ENCODE measurements around the gene GALNT12. TPM values are rescaled to one million over a fixed set of nuclear protein-coding genes. Genes with fewer than 3 reads are reported as not detected.
A peak's percentile ranks its signal among the peaks of the same experiment; 100 is the strongest.

GALNT12 gene
- total and polyA plus RNA-seq, 2 donors = 12.6 to 13.0 TPM

DNA sequence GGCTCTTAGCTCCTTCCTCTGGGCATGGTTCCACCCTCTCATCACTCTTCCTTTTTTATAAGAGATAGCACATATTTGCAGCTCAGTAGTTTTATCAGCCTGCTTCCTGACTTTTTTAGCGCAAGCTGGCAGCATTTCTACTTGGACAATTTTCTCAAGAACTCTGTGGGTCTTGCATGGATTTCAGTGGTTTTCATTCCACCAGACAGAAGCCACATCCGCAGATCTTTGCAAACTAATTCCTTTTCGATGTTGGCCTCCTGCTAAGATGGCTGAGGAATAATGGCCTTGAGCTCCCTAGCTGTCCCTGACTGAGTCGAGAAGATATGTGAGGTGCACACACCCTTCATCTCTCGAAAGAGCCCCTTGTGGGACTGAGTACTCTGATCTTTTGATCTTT lies 49.5 kb downstream of the GALNT12 start:
- Histone ChIP-seq H3K4me3 (ENCODE audit: low read depth, low read length) (no peak overlapping the region), H3K27ac (ENCODE audit: low read depth) (no peak overlapping the region), H3K36me3 (ENCODE audit: insufficient read depth) (no peaks in the 10 kb centered on the region), H3K4me1 (ENCODE audit: insufficient read depth) (no peaks in the 10 kb centered on the region)
- 75% methylated on average over 5 of the region's 5 CpGs for WGBS
- no peak for DNase-seq (ENCODE audit: extremely low spot score)

- no peaks in the 10 kb centered on the region for H3K36me3 ChIP-seq (ENCODE audit: insufficient read depth)
- H3K27ac ChIP-seq (ENCODE audit: low read depth) = no peak overlapping the region
- H3K4me3 ChIP-seq (ENCODE audit: low read depth, low read length) = no peak overlapping the region
- no peaks in the 10 kb centered on the region for H3K4me1 ChIP-seq (ENCODE audit: insufficient read depth)
- 87% methylated on average over 5 of the region's 5 CpGs for WGBS
- DNase-seq (ENCODE audit: extremely low spot score) = no peak
Observed at GRCh38 chr9:98859941-98860340, 52.5 kb downstream of the GALNT12 start.

DNA sequence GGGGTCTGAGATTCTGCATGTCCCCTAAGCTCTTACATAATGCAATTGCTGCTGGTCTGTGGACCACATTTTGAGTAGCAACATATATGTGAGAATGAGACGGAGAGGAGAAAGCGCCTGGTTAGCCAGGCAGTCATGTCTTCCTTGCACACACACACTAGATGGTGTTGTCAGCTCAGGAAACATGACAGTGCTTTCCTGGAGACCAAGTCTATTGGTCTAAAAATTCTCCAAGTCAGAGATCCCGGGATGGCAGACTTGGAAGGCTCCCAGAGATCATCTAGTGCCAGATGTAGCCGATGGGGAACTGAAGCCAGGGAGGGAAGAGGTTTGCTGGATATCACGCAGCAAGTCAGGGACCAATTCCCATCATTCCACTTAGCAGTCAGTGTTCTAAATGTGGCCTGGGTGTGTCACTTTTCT lies 53.4 kb downstream of the GALNT12 start:
- WGBS = 15% methylated on average over 5 of the region's 5 CpGs
- DNase-seq (ENCODE audit: extremely low spot score) = peak; percentile 33
- H3K27ac ChIP-seq (ENCODE audit: low read depth) = no peak overlapping the region
- no peaks in the 10 kb centered on the region for H3K36me3 ChIP-seq (ENCODE audit: insufficient read depth)
- no peaks in the 10 kb centered on the region for H3K4me1 ChIP-seq (ENCODE audit: insufficient read depth)
- no peak overlapping the region for H3K4me3 ChIP-seq (ENCODE audit: low read depth, low read length)

DNA sequence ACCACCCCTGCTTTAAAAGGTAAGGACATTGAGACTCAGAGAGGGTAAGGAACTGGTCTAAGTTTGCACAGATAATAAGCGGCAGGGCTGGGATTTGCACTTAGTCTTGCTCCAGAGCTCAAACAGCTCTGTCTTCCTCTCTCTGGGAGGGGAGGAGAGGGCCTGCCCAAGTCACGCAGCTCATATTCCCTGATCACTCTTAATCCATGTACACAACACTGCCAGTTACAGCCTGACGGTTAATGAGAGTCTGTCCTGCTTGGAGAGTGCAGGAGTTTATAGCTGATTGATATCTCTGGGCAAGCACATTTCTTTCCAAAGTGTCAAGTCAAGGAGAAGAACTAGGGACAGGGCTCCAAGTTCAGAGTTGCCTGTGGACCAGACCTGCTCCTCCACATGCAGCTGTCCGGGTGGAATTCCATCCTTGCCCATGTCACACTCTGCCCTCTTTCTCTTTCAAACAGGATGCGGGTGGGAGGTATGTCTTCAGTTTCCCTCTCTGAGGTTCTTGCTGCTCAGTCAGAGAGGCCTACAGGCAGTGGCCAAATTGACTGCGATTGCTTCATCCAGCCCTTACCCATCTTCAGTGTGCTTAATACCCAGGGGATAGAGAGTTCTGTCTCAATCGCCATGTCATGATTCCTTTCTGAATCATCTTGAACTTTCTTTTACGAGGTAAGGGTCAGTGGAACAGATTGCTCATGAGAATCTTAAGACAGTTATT lies 54.5 kb downstream of the GALNT12 start:
- Histone ChIP-seq H3K4me3 (ENCODE audit: low read depth, low read length) (no peak overlapping the region), H3K36me3 (ENCODE audit: insufficient read depth) (no peaks in the 10 kb centered on the region), H3K27ac (ENCODE audit: low read depth) (peak overlapping the region; percentile 51), H3K4me1 (ENCODE audit: insufficient read depth) (no peaks in the 10 kb centered on the region)
- no peak for DNase-seq (ENCODE audit: extremely low spot score)
- WGBS = 48% methylated on average over 8 of the region's 8 CpGs

DNA sequence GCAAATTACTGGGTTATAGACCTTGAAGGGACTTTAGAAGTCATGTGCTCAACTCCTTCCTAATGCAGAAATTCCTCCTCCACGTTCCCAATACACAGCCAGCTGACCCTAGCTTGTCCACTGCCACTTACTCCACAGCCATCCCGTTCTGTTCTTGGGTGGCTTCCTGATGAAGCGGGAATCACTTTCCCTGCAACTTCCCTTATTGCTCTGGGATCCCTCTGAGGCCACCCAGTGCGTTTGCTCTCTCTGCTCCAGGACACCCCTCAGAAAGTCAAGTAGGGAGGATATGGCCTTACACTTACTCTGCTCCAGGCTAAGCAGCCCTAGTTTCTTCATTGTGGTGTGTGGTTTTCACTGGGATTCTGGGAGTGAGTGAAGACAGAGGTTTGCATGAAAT lies 55.5 kb downstream of the GALNT12 start:
- no peaks in the 10 kb centered on the region for H3K4me1 ChIP-seq (ENCODE audit: insufficient read depth)

GRCh38 chr9:98864281-98865174 lies 57.1 kb downstream of the GALNT12 start:
- WGBS = 81% methylated on average over 7 of the region's 7 CpGs
- Histone ChIP-seq H3K4me1 (ENCODE audit: insufficient read depth) (no peaks in the 10 kb centered on the region), H3K27ac (ENCODE audit: low read depth) (no peak overlapping the region), H3K4me3 (ENCODE audit: low read depth, low read length) (no peak overlapping the region), H3K36me3 (ENCODE audit: insufficient read depth) (no peaks in the 10 kb centered on the region)
- DNase-seq (ENCODE audit: extremely low spot score) = no peak

More for the DNA sequence above, 55.5 kb downstream of the GALNT12 start:
- Histone ChIP-seq H3K36me3 (ENCODE audit: insufficient read depth) (no peaks in the 10 kb centered on the region), H3K4me3 (ENCODE audit: low read depth, low read length) (no peak overlapping the region), H3K27ac (ENCODE audit: low read depth) (no peak overlapping the region)
- no peak for DNase-seq (ENCODE audit: extremely low spot score)
- 64% methylated on average over 4 of the region's 4 CpGs for WGBS

GRCh38 chr9:98865284-98865875 lies 57.9 kb downstream of the GALNT12 start:
- no peak overlapping the region for H3K4me3 ChIP-seq (ENCODE audit: low read depth, low read length)
- no peaks in the 10 kb centered on the region for H3K36me3 ChIP-seq (ENCODE audit: insufficient read depth)
- no peak overlapping the region for H3K27ac ChIP-seq (ENCODE audit: low read depth)
- DNase-seq (ENCODE audit: extremely low spot score) = no peak
- WGBS = 88% methylated on average over 5 of the region's 5 CpGs
- H3K4me1 ChIP-seq (ENCODE audit: insufficient read depth) = no peaks in the 10 kb centered on the region

- Histone ChIP-seq H3K36me3 (ENCODE audit: insufficient read depth) (no peaks in the 10 kb centered on the region), H3K4me1 (ENCODE audit: insufficient read depth) (no peaks in the 10 kb centered on the region), H3K27ac (ENCODE audit: low read depth) (peak overlapping the region; percentile 33), H3K4me3 (ENCODE audit: low read depth, low read length) (no peak overlapping the region)
- 52% methylated on average over 6 of the region's 6 CpGs for WGBS
- no peak for DNase-seq (ENCODE audit: extremely low spot score)
Observed at GRCh38 chr9:98866435-98867102, 59.1 kb downstream of the GALNT12 start.

- Histone ChIP-seq H3K27ac (ENCODE audit: low read depth) (peak overlapping the region; percentile 33), H3K36me3 (ENCODE audit: insufficient read depth) (no peaks in the 10 kb centered on the region), H3K4me3 (ENCODE audit: low read depth, low read length) (no peak overlapping the region), H3K4me1 (ENCODE audit: insufficient read depth) (no peaks in the 10 kb centered on the region)
- WGBS = 50% methylated on average over 1 of the region's 1 CpG
- DNase-seq (ENCODE audit: extremely low spot score) = no peak
Observed at GRCh38 chr9:98867103-98867428, 59.6 kb downstream of the GALNT12 start.

- Histone ChIP-seq H3K36me3 (ENCODE audit: insufficient read depth) (no peaks in the 10 kb centered on the region), H3K4me3 (ENCODE audit: low read depth, low read length) (no peak overlapping the region), H3K4me1 (ENCODE audit: insufficient read depth) (no peaks in the 10 kb centered on the region), H3K27ac (ENCODE audit: low read depth) (no peak overlapping the region)
- 54% methylated on average over 4 of the region's 4 CpGs for WGBS
- DNase-seq (ENCODE audit: extremely low spot score) = no peak
Observed at GRCh38 chr9:98867429-98868168, 60.1 kb downstream of the GALNT12 start.

- Histone ChIP-seq H3K36me3 (ENCODE audit: insufficient read depth) (no peaks in the 10 kb centered on the region), H3K4me1 (ENCODE audit: insufficient read depth) (no peaks in the 10 kb centered on the region), H3K4me3 (ENCODE audit: low read depth, low read length) (no peak overlapping the region), H3K27ac (ENCODE audit: low read depth) (no peak overlapping the region)
- DNase-seq (ENCODE audit: extremely low spot score) = no peak
- WGBS = 90% methylated on average over 8 of the region's 8 CpGs
Observed at GRCh38 chr9:98869078-98869745, 61.7 kb downstream of the GALNT12 start.

DNA sequence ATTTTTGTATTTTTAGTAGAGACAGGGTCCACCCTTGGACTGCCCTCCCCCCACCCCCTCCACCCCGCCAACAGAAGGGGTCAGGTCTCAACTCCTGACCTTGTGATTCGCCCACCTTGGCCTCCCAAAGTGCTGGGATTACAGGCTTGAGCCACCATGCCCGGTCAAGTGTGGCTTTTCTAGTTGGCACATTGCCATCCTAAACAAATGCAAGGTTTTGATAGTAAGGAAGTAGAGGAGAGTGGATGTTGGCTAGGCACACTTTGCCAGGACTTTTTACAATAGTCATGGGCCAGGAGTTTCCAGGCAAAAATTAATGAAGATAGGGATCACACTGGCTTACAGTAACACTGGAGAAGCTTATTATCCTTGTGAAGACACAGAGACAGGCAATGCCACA lies 62.4 kb downstream of the GALNT12 start:
- H3K4me3 ChIP-seq (ENCODE audit: low read depth, low read length) = no peak overlapping the region
- 75% methylated on average over 3 of the region's 3 CpGs for WGBS
- no peak overlapping the region for H3K27ac ChIP-seq (ENCODE audit: low read depth)
- no peaks in the 10 kb centered on the region for H3K4me1 ChIP-seq (ENCODE audit: insufficient read depth)
- no peak for DNase-seq (ENCODE audit: extremely low spot score)
- H3K36me3 ChIP-seq (ENCODE audit: insufficient read depth) = no peaks in the 10 kb centered on the region

Measured in urinary bladder (tissue), 4 donors.